ENCODE data around the gene SAMD9L.
A peak's percentile ranks its signal among the peaks of the same experiment; 100 is the strongest.

Gene SAMD9L

GRCh38 chr7:93148144-93148543 lies at the start of gene SAMD9L:
SAMD9L (minus strand) TSS chr7:93148385; CDS start chr7:93135971, 12,414 bp downstream.
- in situ Hi-C loops (cut with HindIII; ENCODE audit: low pct_ligation_motif_present, low pct_unique_long_range_greater_than_20kb, low sequenced_read_pairs) = no loop called here
- DNase-seq = peak; percentile 56

- DNase-seq = no peak
- in situ Hi-C loops (cut with HindIII; ENCODE audit: low pct_ligation_motif_present, low pct_unique_long_range_greater_than_20kb, low sequenced_read_pairs) = no loop called here
Observed at GRCh38 chr7:93196336-93196735, 48.2 kb upstream of the SAMD9L start.

DNA sequence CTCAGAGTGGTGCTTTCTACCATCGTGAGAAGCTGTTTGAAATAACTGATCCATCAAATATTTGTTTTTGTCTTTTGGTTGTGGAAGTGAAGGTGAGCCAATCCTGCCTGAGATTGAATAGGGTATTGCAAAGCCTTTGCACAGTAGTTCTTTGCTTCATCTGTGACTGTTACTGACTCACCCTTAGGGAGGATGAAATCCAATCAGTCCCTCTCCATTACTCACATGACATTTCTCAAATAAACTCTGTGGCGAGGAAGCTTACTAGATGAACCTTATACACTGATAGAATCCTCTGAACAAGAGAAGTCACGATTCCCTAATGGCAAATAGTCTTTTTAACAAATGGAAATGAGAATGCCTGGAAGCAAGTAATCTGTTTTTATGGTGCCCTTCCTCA lies 46.2 kb upstream of the SAMD9L start:
- in situ Hi-C loops (cut with HindIII; ENCODE audit: low pct_ligation_motif_present, low pct_unique_long_range_greater_than_20kb, low sequenced_read_pairs) = no loop called here
- DNase-seq = no peak

GRCh38 chr7:93188870-93189634 lies 40.9 kb upstream of the SAMD9L start:
- in situ Hi-C loops (cut with HindIII; ENCODE audit: low pct_ligation_motif_present, low pct_unique_long_range_greater_than_20kb, low sequenced_read_pairs) = no loop called here

DNA sequence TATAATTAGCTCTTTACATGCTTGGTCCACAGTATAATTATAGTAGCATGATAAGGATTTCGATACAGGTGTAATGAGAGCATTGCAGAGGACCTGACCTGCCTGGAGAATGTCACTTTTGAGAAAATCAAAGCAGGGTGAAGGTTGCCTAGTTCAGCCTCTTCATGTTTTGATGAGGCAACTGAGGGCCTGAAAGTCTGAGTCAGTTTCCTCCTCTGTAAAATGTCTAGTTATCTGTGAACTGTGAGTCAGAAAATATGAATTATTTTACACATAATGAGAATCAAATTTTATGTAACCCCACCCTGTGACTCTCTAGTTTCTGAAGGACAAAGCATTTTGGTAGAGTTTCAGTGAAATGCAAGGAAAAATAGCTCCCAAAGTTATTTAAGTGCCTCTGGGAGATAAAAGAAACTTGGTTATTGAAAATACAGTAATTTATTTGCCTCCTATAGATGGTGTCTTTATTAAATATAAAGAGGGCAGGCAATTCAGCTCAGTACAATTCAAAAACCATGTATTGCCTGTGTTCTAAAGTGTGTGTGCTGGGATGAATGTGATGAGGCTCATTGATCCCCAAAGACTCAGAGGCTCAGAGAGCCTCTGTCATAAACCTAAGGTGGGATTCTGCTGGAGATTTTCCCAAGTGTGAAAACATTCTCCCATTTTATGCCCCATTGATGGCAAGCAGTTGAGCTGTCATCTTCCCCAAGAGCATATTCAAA lies 37.3 kb upstream of the SAMD9L start:
- in situ Hi-C loops (cut with HindIII; ENCODE audit: low pct_ligation_motif_present, low pct_unique_long_range_greater_than_20kb, low sequenced_read_pairs) = no loop called here
- no peak for DNase-seq

More at GRCh38 chr7:93188870-93189634, 40.9 kb upstream of the SAMD9L start:
- no peak for DNase-seq

- DNase-seq = no peak
- in situ Hi-C loops (cut with HindIII; ENCODE audit: low pct_ligation_motif_present, low pct_unique_long_range_greater_than_20kb, low sequenced_read_pairs) = no loop called here
Observed at GRCh38 chr7:93179173-93179572, 31.0 kb upstream of the SAMD9L start.

DNA sequence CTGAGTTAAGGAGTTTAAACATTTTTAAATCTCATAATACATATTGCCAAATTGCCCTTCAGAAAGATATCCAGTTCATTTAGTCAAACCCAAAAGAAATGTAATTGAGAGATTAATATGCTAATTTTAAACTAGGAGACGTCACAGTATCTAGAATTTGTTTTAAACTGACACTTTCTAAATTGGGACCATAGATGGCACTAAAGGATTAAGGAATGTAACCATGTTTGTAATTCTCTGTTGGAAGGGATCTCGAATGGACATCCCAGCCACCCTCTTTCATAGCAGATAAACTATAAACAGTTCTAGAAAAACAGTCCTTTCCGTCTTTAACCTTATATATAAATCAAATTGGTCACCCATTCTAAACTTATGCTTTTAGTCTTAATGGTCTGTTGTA lies 30.0 kb upstream of the SAMD9L start:
- in situ Hi-C loops (cut with HindIII; ENCODE audit: low pct_ligation_motif_present, low pct_unique_long_range_greater_than_20kb, low sequenced_read_pairs) = no loop called here
- peak; percentile 36 for DNase-seq

- no peak for DNase-seq
- in situ Hi-C loops (cut with HindIII; ENCODE audit: low pct_ligation_motif_present, low pct_unique_long_range_greater_than_20kb, low sequenced_read_pairs) = no loop called here
Observed at GRCh38 chr7:93176992-93177580, 28.9 kb upstream of the SAMD9L start.

GRCh38 chr7:93175219-93175618 lies 27.0 kb upstream of the SAMD9L start:
- no peak for DNase-seq
- in situ Hi-C loops (cut with HindIII; ENCODE audit: low pct_ligation_motif_present, low pct_unique_long_range_greater_than_20kb, low sequenced_read_pairs) = no loop called here

- in situ Hi-C loops (cut with HindIII; ENCODE audit: low pct_ligation_motif_present, low pct_unique_long_range_greater_than_20kb, low sequenced_read_pairs) = no loop called here
- DNase-seq = no peak
Observed at GRCh38 chr7:93172683-93173082, 24.5 kb upstream of the SAMD9L start.

GRCh38 chr7:93171606-93172226 lies 23.5 kb upstream of the SAMD9L start:
- in situ Hi-C loops (cut with HindIII; ENCODE audit: low pct_ligation_motif_present, low pct_unique_long_range_greater_than_20kb, low sequenced_read_pairs) = no loop called here
- DNase-seq = no peak

DNA sequence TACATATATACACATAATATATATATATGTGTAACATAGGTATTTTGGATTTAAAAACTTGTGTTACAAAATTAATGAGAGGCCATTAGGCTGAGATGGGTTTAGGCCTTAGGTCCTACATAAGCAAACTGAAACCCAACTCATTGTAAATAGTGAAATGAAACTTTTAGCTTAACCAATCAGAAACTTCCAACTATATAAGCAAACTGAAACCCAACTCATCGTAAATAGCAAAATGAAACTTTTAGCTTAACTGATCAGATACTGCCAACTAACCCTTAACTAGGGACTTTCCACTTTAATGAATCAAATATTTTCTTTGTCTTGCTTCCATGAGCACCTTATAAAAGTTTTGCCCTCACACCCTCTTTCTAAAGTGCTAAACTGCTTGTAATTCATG lies 17.3 kb upstream of the SAMD9L start:
- DNase-seq = no peak

DNA sequence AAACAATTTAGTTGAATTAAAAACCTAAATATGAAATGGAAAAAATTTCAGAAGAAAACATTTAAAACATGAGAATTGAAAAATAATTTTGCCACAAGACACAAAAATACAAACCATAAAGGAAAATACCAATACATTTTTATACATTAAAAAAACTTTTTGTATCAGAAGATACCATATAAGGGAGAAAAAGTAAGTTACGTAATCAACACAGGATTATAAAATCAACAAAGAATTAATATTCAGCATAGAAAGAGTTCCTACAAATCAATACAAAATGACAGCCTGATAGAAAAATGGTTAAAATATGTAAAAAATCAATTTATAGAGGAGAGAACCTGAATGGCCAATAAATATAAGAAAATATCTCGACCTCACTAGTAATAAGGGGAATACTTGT lies 16.6 kb upstream of the SAMD9L start:
- no peak for DNase-seq
- in situ Hi-C loops (cut with HindIII; ENCODE audit: low pct_ligation_motif_present, low pct_unique_long_range_greater_than_20kb, low sequenced_read_pairs) = no loop called here

More for the DNA sequence above, 17.3 kb upstream of the SAMD9L start:
- in situ Hi-C loops (cut with HindIII; ENCODE audit: low pct_ligation_motif_present, low pct_unique_long_range_greater_than_20kb, low sequenced_read_pairs) = no loop called here

GRCh38 chr7:93161181-93161762 lies 13.1 kb upstream of the SAMD9L start:
- no peak for DNase-seq
- in situ Hi-C loops (cut with HindIII; ENCODE audit: low pct_ligation_motif_present, low pct_unique_long_range_greater_than_20kb, low sequenced_read_pairs) = no loop called here

- no peak for DNase-seq
Observed at GRCh38 chr7:93160410-93160809, 12.2 kb upstream of the SAMD9L start.

DNA sequence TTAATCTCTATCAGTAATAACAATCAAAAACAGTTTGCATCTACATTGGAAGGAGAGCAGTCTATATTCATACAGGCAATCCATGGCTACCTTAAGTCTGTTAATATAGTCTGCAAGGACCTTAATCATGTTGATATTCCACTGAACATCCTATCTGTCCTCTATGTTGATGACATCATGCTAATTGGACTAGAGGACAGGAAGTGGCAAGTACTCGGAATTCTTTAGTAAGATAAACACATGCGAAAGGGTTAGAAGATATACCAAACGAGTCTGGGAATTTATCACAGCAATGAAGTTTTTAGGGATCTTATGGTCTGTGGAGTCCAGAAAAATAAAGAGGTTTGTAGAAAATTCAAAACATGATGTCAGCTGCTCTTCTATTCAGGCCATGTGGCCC lies 11.3 kb upstream of the SAMD9L start:
- no peak for DNase-seq
- in situ Hi-C loops (cut with HindIII; ENCODE audit: low pct_ligation_motif_present, low pct_unique_long_range_greater_than_20kb, low sequenced_read_pairs) = no loop called here

More at GRCh38 chr7:93160410-93160809, 12.2 kb upstream of the SAMD9L start:
- in situ Hi-C loops (cut with HindIII; ENCODE audit: low pct_ligation_motif_present, low pct_unique_long_range_greater_than_20kb, low sequenced_read_pairs) = no loop called here

GRCh38 chr7:93156884-93157283 lies 8.7 kb upstream of the SAMD9L start:
- peak; percentile 91 for DNase-seq

DNA sequence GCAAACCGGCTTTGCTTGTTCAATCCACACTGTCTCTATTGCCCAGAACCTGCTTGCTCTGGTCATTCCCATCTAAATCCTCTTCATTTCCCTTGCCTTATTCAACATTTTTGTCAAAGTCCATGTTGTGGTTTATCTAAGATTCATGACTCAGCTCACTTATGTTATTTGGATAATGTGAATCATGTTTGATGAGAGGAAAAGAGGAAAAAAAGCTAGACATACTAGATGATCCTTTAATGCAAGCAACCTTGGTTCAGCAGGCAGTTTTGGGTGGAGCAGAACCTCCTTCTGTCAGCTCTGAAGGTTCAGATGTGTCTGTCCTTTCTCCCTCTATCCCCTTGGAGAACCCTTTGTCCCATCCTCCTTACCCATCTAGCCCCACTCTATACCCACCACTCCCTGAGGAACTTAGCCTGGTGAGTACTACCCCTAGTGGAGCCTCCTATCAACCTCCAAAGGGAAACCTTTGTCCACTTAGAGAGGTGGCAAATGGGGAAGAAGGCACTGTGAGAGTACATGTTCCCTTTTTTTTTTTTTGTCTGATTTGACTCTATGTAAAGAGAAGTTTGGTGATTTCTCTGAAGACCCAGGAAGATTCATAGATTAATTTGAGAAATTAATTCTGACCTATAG lies 2.1 kb upstream of the SAMD9L start:
- peak; percentile 36 for DNase-seq
- in situ Hi-C loops (cut with HindIII; ENCODE audit: low pct_ligation_motif_present, low pct_unique_long_range_greater_than_20kb, low sequenced_read_pairs) = no loop called here

More at GRCh38 chr7:93156884-93157283, 8.7 kb upstream of the SAMD9L start:
- in situ Hi-C loops (cut with HindIII; ENCODE audit: low pct_ligation_motif_present, low pct_unique_long_range_greater_than_20kb, low sequenced_read_pairs) = no loop called here

Data from ACHN (cell line).